ENCODE data around the gene PLEKHA7. TPM values are rescaled to one million over a fixed set of nuclear protein-coding genes. Genes with fewer than 3 reads are reported as not detected.

The PLEKHA7 gene
- total RNA-seq, 1 donor from 2014 or later: 15.6 TPM

- H3K27ac Mint-ChIP-seq (ENCODE audit: unreplicated experiment): no peak overlapping the region
- no peak for DNase-seq (ENCODE audit: extremely low spot score, unreplicated experiment)
- no peaks in the 10 kb centered on the region for H3K27me3 Mint-ChIP-seq (ENCODE audit: unreplicated experiment)
- no peaks in the 10 kb centered on the region for H3K9me3 Mint-ChIP-seq (ENCODE audit: unreplicated experiment)
- peaks cover 18% of the 10 kb centered on the region for H3K36me3 Mint-ChIP-seq (ENCODE audit: unreplicated experiment)
- TF ChIP-seq CTCF (IDR thresholded peaks at IDR 0.05): no peak
- H3K4me3 Mint-ChIP-seq (ENCODE audit: unreplicated experiment): no peak overlapping the region
- H3K4me1 Mint-ChIP-seq (ENCODE audit: unreplicated experiment): no peaks in the 10 kb centered on the region
Measured at GRCh38 chr11:16857186-16857585, 157.0 kb downstream of the PLEKHA7 start.

GRCh38 chr11:16856022-16856471 is 158.2 kb downstream of the PLEKHA7 start:
- H3K4me1 Mint-ChIP-seq (ENCODE audit: unreplicated experiment): no peaks in the 10 kb centered on the region
- TF ChIP-seq CTCF (IDR thresholded peaks at IDR 0.05): no peak
- DNase-seq (ENCODE audit: extremely low spot score, unreplicated experiment): no peak
- no peak overlapping the region for H3K4me3 Mint-ChIP-seq (ENCODE audit: unreplicated experiment)
- no peaks in the 10 kb centered on the region for H3K27me3 Mint-ChIP-seq (ENCODE audit: unreplicated experiment)
- no peaks in the 10 kb centered on the region for H3K9me3 Mint-ChIP-seq (ENCODE audit: unreplicated experiment)
- H3K27ac Mint-ChIP-seq (ENCODE audit: unreplicated experiment): no peak overlapping the region
- peaks cover 25% of the 10 kb centered on the region for H3K36me3 Mint-ChIP-seq (ENCODE audit: unreplicated experiment)

- Mint-ChIP-seq H3K4me1 (ENCODE audit: unreplicated experiment) (no peaks in the 10 kb centered on the region), H3K36me3 (ENCODE audit: unreplicated experiment) (peaks cover 32% of the 10 kb centered on the region), H3K4me3 (ENCODE audit: unreplicated experiment) (no peak overlapping the region), H3K27ac (ENCODE audit: unreplicated experiment) (no peak overlapping the region), H3K27me3 (ENCODE audit: unreplicated experiment) (no peaks in the 10 kb centered on the region), H3K9me3 (ENCODE audit: unreplicated experiment) (no peaks in the 10 kb centered on the region)
- TF ChIP-seq CTCF (IDR thresholded peaks at IDR 0.05): no peak
- DNase-seq (ENCODE audit: extremely low spot score, unreplicated experiment): no peak
Measured at GRCh38 chr11:16854979-16855378, 159.2 kb downstream of the PLEKHA7 start.

- no peaks in the 10 kb centered on the region for H3K4me1 Mint-ChIP-seq (ENCODE audit: unreplicated experiment)
- H3K27me3 Mint-ChIP-seq (ENCODE audit: unreplicated experiment): no peaks in the 10 kb centered on the region
- peaks cover 37% of the 10 kb centered on the region for H3K36me3 Mint-ChIP-seq (ENCODE audit: unreplicated experiment)
- no peak overlapping the region for H3K4me3 Mint-ChIP-seq (ENCODE audit: unreplicated experiment)
- no peak overlapping the region for H3K27ac Mint-ChIP-seq (ENCODE audit: unreplicated experiment)
- no peak for DNase-seq (ENCODE audit: extremely low spot score, unreplicated experiment)
- H3K9me3 Mint-ChIP-seq (ENCODE audit: unreplicated experiment): no peaks in the 10 kb centered on the region
- no peak for TF ChIP-seq CTCF (IDR thresholded peaks at IDR 0.05)
Measured at GRCh38 chr11:16853859-16854258, 160.4 kb downstream of the PLEKHA7 start.

- Mint-ChIP-seq H3K27ac (ENCODE audit: unreplicated experiment) (no peak overlapping the region), H3K36me3 (ENCODE audit: unreplicated experiment) (peaks cover 37% of the 10 kb centered on the region), H3K27me3 (ENCODE audit: unreplicated experiment) (no peaks in the 10 kb centered on the region), H3K9me3 (ENCODE audit: unreplicated experiment) (no peaks in the 10 kb centered on the region), H3K4me1 (ENCODE audit: unreplicated experiment) (no peaks in the 10 kb centered on the region), H3K4me3 (ENCODE audit: unreplicated experiment) (no peak overlapping the region)
- TF ChIP-seq CTCF (IDR thresholded peaks at IDR 0.05): no peak
- no peak for DNase-seq (ENCODE audit: extremely low spot score, unreplicated experiment)
Measured at GRCh38 chr11:16853266-16853665, 160.9 kb downstream of the PLEKHA7 start.
